GM12878 (cell line): ENCODE data around the gene YWHAG. TPM values are rescaled to one million over a fixed set of nuclear protein-coding genes. Genes with fewer than 3 reads are reported as not detected.

Experiments
- ATAC-seq: fragments of 200-7000 bp; cut with Tn5 transposase; 3 replicates; pipeline ENCODE4 v1.9.1; 2020; ENCODE audit warnings: mild to moderate bottlenecking, moderate library complexity
- BruUV-seq: library from RNA; stranded (reverse); fragments of 400-500 nt; replicated peaks from 2 replicates; lab custom pipeline; 2021; lab: Mats Ljungman, UMichigan
- CTCF ChIA-PET: fragments of 300-600 bp; sonication (Branson Sonifier 250); formaldehyde crosslinking; extraction: SDS; loops from one replicate; lab custom pipeline; 2021; ENCODE audit warnings: inconsistent platforms; lab: Yijun Ruan, JAX
- POLR2A ChIA-PET: fragments of 350-600 bp; formaldehyde crosslinking; extraction: SDS; loops from one replicate; lab custom pipeline; 2021; ENCODE audit warnings: inconsistent platforms; lab: Charles Lee
- RAD21 ChIA-PET: fragments of 300-600 bp; sonication (Branson Sonifier 250); formaldehyde crosslinking; loops from one replicate; lab custom pipeline; 2023; ENCODE audit warnings: antibody characterized with exemption; ENCODE audit not compliant: unreplicated experiment; lab: Charles Lee
- SMC1A ChIA-PET: fragments of 300-600 bp; sonication (Branson Sonifier 250); formaldehyde crosslinking; loops from one replicate; lab custom pipeline; 2023; ENCODE audit not compliant: unreplicated experiment, uncharacterized antibody; lab: Charles Lee
- DNase-seq: peaks from one replicate; pipeline ENCODE4 v3.0.0-alpha.2; 2011; ENCODE audit warnings: low read depth, low spot score
- FAIRE-seq: peaks from 3 replicates; lab custom pipeline; 2011; peaks lifted over from hg19 to GRCh38; lab: Jason Lieb, UNC
- H2AFZ ChIP-seq: 2 replicates; pipeline ENCODE4 v1.6.0; 2011; ENCODE audit warnings: low read depth, low read length, control low read depth; ENCODE audit not compliant: control insufficient read depth
- H3K27ac ChIP-seq: 2 replicates; pipeline ENCODE4 v1.5.1; 2011; ENCODE audit warnings: control low read depth; ENCODE audit not compliant: control insufficient read depth, insufficient read depth
- H3K27me3 ChIP-seq, 2 experiments: replicated peaks in 1 of 2; 2 replicates each; pipeline versions ENCODE4 v1.6.0 to v1.6.1; 2011; ENCODE audit warnings: low read length in 1 of 2; ENCODE audit not compliant: control insufficient read depth in 2 of 2, insufficient read depth in 2 of 2
- H3K36me3 ChIP-seq, 2 experiments: 2 replicates each; pipeline ENCODE4 v1.5.1; 2011; ENCODE audit warnings: low read length in 1 of 2; ENCODE audit not compliant: control insufficient read depth in 2 of 2, insufficient read depth in 2 of 2
- H3K4me1 ChIP-seq: 2 replicates; pipeline ENCODE4 v1.6.1; 2011; ENCODE audit warnings: mild to moderate bottlenecking, low read length, moderate library complexity, mixed read lengths; ENCODE audit not compliant: control insufficient read depth, insufficient read depth
- H3K4me2 ChIP-seq: 2 replicates; pipeline ENCODE4 v1.6.0; 2011; ENCODE audit warnings: control low read depth; ENCODE audit not compliant: control insufficient read depth, insufficient read depth
- H3K4me3 ChIP-seq: fragments of 200-600 bp; sonication (generic); 2 replicates; pipeline ENCODE4 v1.5.1; 2016
- H3K79me2 ChIP-seq: 2 replicates; pipeline ENCODE4 v1.6.0; 2011; ENCODE audit warnings: low read length; ENCODE audit not compliant: control insufficient read depth, insufficient read depth
- H3K9ac ChIP-seq: 2 replicates; pipeline ENCODE4 v1.8.0; 2011; ENCODE audit warnings: low read length, control low read depth, mixed read lengths; ENCODE audit not compliant: control insufficient read depth, insufficient read depth
- H3K9me3 ChIP-seq: replicated peaks from 3 replicates; pipeline ENCODE4 v1.5.1; 2011; ENCODE audit warnings: mild to moderate bottlenecking, low read length; ENCODE audit not compliant: control insufficient read depth, insufficient read depth
- H4K20me1 ChIP-seq: 2 replicates; pipeline ENCODE4 v1.6.0; 2011; ENCODE audit not compliant: control insufficient read depth, insufficient read depth
- CEBPZ ChIP-seq: fragments of 150-350 bp; IDR thresholded peaks from 2 replicates; pipeline ENCODE4 v1.6.1; 2016; ENCODE audit warnings: low read depth, low read length
- ELK1 ChIP-seq: IDR thresholded peaks from 2 replicates; pipeline ENCODE4 v1.6.1; 2012; ENCODE audit warnings: low read depth, low read length, improper control_type of control experiment
- ESRRA ChIP-seq: IDR thresholded peaks from 2 replicates; pipeline ENCODE4 v1.6.1; 2012; ENCODE audit warnings: mild to moderate bottlenecking, low read length, improper control_type of control experiment
- REST ChIP-seq: IDR thresholded peaks from 2 replicates; pipeline ENCODE4 v1.6.1; 2012; ENCODE audit warnings: mild to moderate bottlenecking, low read depth, low read length
- RFX5 ChIP-seq: IDR thresholded peaks from 2 replicates; pipeline ENCODE4 v1.6.1; 2011; ENCODE audit warnings: low read depth, low read length, improper control_type of control experiment
- SPI1 ChIP-seq: IDR thresholded peaks from 2 replicates; pipeline ENCODE4 v1.6.1; 2011; ENCODE audit warnings: low read depth, mild to moderate bottlenecking, low read length, moderate library complexity, borderline replicate concordance; ENCODE audit not compliant: insufficient read depth
- USF2 ChIP-seq: IDR thresholded peaks from 2 replicates; pipeline ENCODE4 v1.6.1; 2011; ENCODE audit warnings: low read depth, low read length, improper control_type of control experiment, borderline replicate concordance
- WGBS: methylation state at CpG from one replicate; pipeline ENCODE4 v1.1.6; 2016; ENCODE audit warnings: low lambda C conversion rate; ENCODE audit not compliant: insufficient replicate concordance, insufficient coverage; ENCODE audit errors: missing lambda C conversion rate; 5-methylcytosine and 5-hydroxymethylcytosine counted together
- in situ Hi-C: fragments of 300-500 bp; cut with MboI; formaldehyde crosslinking; loops from 9 replicates; pipeline ENCODE4 v1.14.3; 2018; ENCODE audit warnings: mixed read lengths
- intact Hi-C: fragments of 100-400 bp; cut with micrococcal nuclease; formaldehyde crosslinking; loops from one replicate; pipeline ENCODE4 v1.14.2; 2022; ENCODE audit not compliant: unreplicated experiment
- polyA plus RNA-seq, 11 experiments: library from polyadenylated mRNA; depleted of rRNA in 4 of 11; unstranded in 6 of 11; stranded (reverse) in 5 of 11; fragments of >200 nt; fragmentation: Nextera tagmentation in 4 of 11; fragmentation: Illumina TruSeq in 1 of 11; extraction: Ambion mirVana in 4 of 11; extraction: Trizol in 1 of 11; gene quantifications; 1 replicate in 1 of 11; 2 replicates in 10 of 11; pipeline versions ENCODE4 v1.2.1 to v1.2.3, GENCODE V29; 2011 to 2016; ENCODE audit warnings: inconsistent platforms in 2 of 11, missing spikeins in 2 of 11, low read depth in 1 of 11
- total RNA-seq, 4 experiments: library from RNA; depleted of rRNA in 3 of 4; stranded (reverse); fragments of >200 nt in 3 of 4; fragmentation: Illumina TruSeq in 1 of 4; extraction: Trizol in 1 of 4; gene quantifications; 2 replicates each; pipeline versions ENCODE4 v1.2.1 to v1.2.3, GENCODE V29; 2013 to 2021
- TF ChIP-seq, protein P1 (sequence below): IDR thresholded peaks from 2 replicates; pipeline ENCODE4 v1.6.1; 2012; ENCODE audit warnings: improper control_type of control experiment, low read depth, low read length; ENCODE audit not compliant: insufficient replicate concordance

Gene YWHAG
- total and polyA plus RNA-seq, 10 of the 15 experiments (the other 5 are each of a cell fraction or from before 2014, with no cell fraction given) = 20.2 to 157 (median 41.3) TPM

DNA sequence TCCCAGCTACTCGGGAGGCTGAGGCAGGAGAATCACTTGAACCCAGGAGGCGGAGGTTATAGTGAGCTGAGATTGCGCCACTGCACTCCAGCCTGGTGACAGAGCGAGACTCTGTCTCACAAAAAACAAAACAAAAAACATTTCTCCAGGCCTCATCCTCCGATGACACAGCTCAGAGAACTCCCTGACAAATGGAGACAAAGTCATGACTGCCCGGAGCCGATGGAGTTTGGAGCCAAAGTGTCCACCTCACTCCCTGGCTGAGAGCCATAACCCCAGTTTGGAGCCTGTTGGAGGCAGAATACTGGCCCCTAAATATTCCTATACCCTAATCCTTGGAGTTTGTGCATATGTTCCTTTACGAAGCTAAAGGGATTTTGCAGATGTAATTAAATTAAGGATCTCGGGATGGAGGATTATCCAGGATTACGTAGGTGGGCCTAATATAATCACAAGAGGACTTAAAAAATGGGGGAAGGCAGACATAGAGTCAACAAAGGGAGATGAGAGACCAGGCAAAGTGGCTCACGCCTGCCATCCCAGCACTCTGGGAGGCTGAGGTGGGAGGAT lies 28.0 kb upstream of the YWHAG start:
- Histone ChIP-seq H3K4me1 (no peaks in the 10 kb centered on the region), H3K27ac (no peak overlapping the region), H3K9me3 (no peaks in the 10 kb centered on the region), H3K4me3 (no peak overlapping the region), H3K27me3 (no peaks in the 10 kb centered on the region), H3K36me3 (no peaks in the 10 kb centered on the region), H3K4me2 (no peak overlapping the region), H4K20me1 (no peaks in the 10 kb centered on the region), H3K79me2 (no peaks in the 10 kb centered on the region), H2AFZ (no peak overlapping the region), H3K9ac (no peak overlapping the region)
- SMC1A ChIA-PET = no interaction called here
- ATAC-seq = no peak
- in situ Hi-C loops = no loop called here
- CTCF ChIA-PET = interaction anchor here (0.9 kb wide), 1 partner anchor 15 kb away, joined by 3 read pairs; no protein-coding TSS in a partner anchor
- FAIRE-seq = no peak
- intact Hi-C loops = no loop called here
- TF ChIP-seq CEBPZ (no peak), SPI1 (no peak), REST (no peak), ELK1 (no peak), ESRRA (no peak), USF2 (no peak), RFX5 (no peak)
- TF ChIP-seq, protein P1, sequence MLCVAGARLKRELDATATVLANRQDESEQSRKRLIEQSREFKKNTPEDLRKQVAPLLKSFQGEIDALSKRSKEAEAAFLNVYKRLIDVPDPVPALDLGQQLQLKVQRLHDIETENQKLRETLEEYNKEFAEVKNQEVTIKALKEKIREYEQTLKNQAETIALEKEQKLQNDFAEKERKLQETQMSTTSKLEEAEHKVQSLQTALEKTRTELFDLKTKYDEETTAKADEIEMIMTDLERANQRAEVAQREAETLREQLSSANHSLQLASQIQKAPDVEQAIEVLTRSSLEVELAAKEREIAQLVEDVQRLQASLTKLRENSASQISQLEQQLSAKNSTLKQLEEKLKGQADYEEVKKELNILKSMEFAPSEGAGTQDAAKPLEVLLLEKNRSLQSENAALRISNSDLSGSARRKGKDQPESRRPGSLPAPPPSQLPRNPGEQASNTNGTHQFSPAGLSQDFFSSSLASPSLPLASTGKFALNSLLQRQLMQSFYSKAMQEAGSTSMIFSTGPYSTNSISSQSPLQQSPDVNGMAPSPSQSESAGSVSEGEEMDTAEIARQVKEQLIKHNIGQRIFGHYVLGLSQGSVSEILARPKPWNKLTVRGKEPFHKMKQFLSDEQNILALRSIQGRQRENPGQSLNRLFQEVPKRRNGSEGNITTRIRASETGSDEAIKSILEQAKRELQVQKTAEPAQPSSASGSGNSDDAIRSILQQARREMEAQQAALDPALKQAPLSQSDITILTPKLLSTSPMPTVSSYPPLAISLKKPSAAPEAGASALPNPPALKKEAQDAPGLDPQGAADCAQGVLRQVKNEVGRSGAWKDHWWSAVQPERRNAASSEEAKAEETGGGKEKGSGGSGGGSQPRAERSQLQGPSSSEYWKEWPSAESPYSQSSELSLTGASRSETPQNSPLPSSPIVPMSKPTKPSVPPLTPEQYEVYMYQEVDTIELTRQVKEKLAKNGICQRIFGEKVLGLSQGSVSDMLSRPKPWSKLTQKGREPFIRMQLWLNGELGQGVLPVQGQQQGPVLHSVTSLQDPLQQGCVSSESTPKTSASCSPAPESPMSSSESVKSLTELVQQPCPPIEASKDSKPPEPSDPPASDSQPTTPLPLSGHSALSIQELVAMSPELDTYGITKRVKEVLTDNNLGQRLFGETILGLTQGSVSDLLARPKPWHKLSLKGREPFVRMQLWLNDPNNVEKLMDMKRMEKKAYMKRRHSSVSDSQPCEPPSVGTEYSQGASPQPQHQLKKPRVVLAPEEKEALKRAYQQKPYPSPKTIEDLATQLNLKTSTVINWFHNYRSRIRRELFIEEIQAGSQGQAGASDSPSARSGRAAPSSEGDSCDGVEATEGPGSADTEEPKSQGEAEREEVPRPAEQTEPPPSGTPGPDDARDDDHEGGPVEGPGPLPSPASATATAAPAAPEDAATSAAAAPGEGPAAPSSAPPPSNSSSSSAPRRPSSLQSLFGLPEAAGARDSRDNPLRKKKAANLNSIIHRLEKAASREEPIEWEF = no peak
- no TSS peak for BruUV-seq
- no peak for DNase-seq
- 78% methylated on average over 11 of the region's 11 CpGs for WGBS
- POLR2A ChIA-PET = interaction anchor here (0.7 to 1.0 kb wide), 2 partner anchors 26 to 69 kb away, joined by 3 read pairs; no protein-coding TSS in a partner anchor
- RAD21 ChIA-PET = no interaction called here
